HG03442 (cell line): ENCODE data around the gene NLRP11.
"Not testable (repeated sequence)": the region's sequence is repeated elsewhere in the genome, so short reads cannot be mapped to it uniquely, and the experiment has no call there.

Experiments used
- ATAC-seq: cut with Tn5 transposase; IDR thresholded peaks from one replicate; pipeline ENCODE4 v1.9.1; 2021; ENCODE audit warnings: mild to moderate bottlenecking, moderate library complexity; ENCODE audit not compliant: unreplicated experiment

The NLRP11 gene

GRCh38 chr19:55781112-55781511 lies 50.7 kb downstream of the NLRP11 start:
- ATAC-seq = no peak

- no peak for ATAC-seq
These were observed 53.5 kb downstream of the NLRP11 start for GRCh38 chr19:55778331-55778730.

GRCh38 chr19:55777528-55777927 lies 54.3 kb downstream of the NLRP11 start:
- no peak for ATAC-seq

- not testable (repeated sequence) for ATAC-seq
These were observed 62.2 kb downstream of the NLRP11 start for GRCh38 chr19:55769632-55770031.

- ATAC-seq = not testable (repeated sequence)
These were observed 63.0 kb downstream of the NLRP11 start, which contains the start of gene RFPL4AL1 for GRCh38 chr19:55768818-55769217. TSS of gene RFPL4AL1 (plus strand) at chr19:55769118. CDS start at chr19:55771805, 2,687 bp downstream.

GRCh38 chr19:55766466-55766865 lies 65.3 kb downstream of the NLRP11 start:
- ATAC-seq = no peak

GRCh38 chr19:55758797-55759196 lies 73.0 kb downstream of the NLRP11 start, which contains the start of gene RFPL4A:
TSS of gene RFPL4A (plus strand) at chr19:55759097. CDS start at chr19:55761801, 2,704 bp downstream.
- not testable (repeated sequence) for ATAC-seq

- not testable (repeated sequence) for ATAC-seq
These were observed 75.0 kb downstream of the NLRP11 start for GRCh38 chr19:55756808-55757207.

GRCh38 chr19:55753401-55753800 lies 78.4 kb downstream of the NLRP11 start:
- ATAC-seq = no peak

GRCh38 chr19:55750715-55751114 lies 81.1 kb downstream of the NLRP11 start:
- no peak for ATAC-seq

- no peak for ATAC-seq
These were observed 93.5 kb downstream of the NLRP11 start, which contains the start of gene NLRP9 for GRCh38 chr19:55738302-55738701. TSS of gene NLRP9 (minus strand) at chr19:55738402. CDS start at chr19:55738374, 28 bp downstream.
